Parathyroid adenoma (tissue), 2 donors: ENCODE data around the gene FSD1L.

ENCODE experiments used
- H2AFZ ChIP-seq: fragments of 300-600 bp; sonication (generic); one replicate; pipeline ENCODE4 v1.7.0; 2017; ENCODE audit warnings: antibody characterized with exemption, mild to moderate bottlenecking
- H3K27ac ChIP-seq: fragments of 300-600 bp; sonication (generic); one replicate; pipeline ENCODE4 v1.7.0; 2017
- H3K27me3 ChIP-seq: fragments of 300-600 bp; sonication (generic); one replicate; pipeline ENCODE4 v1.7.0; 2017; ENCODE audit warnings: low read length; ENCODE audit not compliant: control insufficient read depth, insufficient read depth
- H3K36me3 ChIP-seq: fragments of 300-600 bp; sonication (generic); one replicate; pipeline ENCODE4 v1.7.0; 2017; ENCODE audit warnings: low read length; ENCODE audit not compliant: control insufficient read depth, insufficient read depth
- H3K4me1 ChIP-seq: fragments of 300-600 bp; sonication (generic); one replicate; pipeline ENCODE4 v1.7.0; 2017; ENCODE audit warnings: control low read depth
- H3K4me2 ChIP-seq: fragments of 300-600 bp; sonication (generic); one replicate; pipeline ENCODE4 v1.7.0; 2017; ENCODE audit warnings: low read length
- H3K4me3 ChIP-seq: fragments of 300-600 bp; sonication (generic); one replicate; pipeline ENCODE4 v1.7.0; 2017; ENCODE audit warnings: low read depth, low read length
- H3K79me2 ChIP-seq: fragments of 300-600 bp; sonication (generic); one replicate; pipeline ENCODE4 v1.7.0; 2017; ENCODE audit warnings: control low read depth
- H3K9ac ChIP-seq: fragments of 300-600 bp; sonication (generic); one replicate; pipeline ENCODE4 v1.7.0; 2017; ENCODE audit warnings: mild to moderate bottlenecking
- H3K9me3 ChIP-seq: fragments of 300-600 bp; sonication (generic); one replicate; pipeline ENCODE4 v1.7.0; 2017; ENCODE audit warnings: low read length; ENCODE audit not compliant: control insufficient read depth
- CTCF ChIP-seq: fragments of 300-600 bp; sonication (generic); IDR thresholded peaks from one replicate; pipeline ENCODE4 v1.7.0; 2017; ENCODE audit warnings: antibody characterized with exemption, mild to moderate bottlenecking
- donor health status: primary hyperparathyroidism.

FSD1L gene

GRCh38 chr9:105447814-105448812 lies at the start of gene FSD1L:
TSS of gene FSD1L (plus strand) at chr9:105448034. CDS start at chr9:105448221, 187 bp downstream.
- peaks cover 5% of the 10 kb centered on the region for H3K79me2 ChIP-seq
- peaks cover 2% of the 10 kb centered on the region for H3K4me1 ChIP-seq
- no peak within 1 kb of the TSS for H3K27ac ChIP-seq
- no peak for TF ChIP-seq CTCF
- no peak within 1 kb of the TSS for H3K9ac ChIP-seq
- no peaks in the 10 kb centered on the region for H3K9me3 ChIP-seq
- no peaks in the 10 kb centered on the region for H3K27me3 ChIP-seq
- H2AFZ ChIP-seq, result peak within 1 kb of the TSS; percentile 81
- no peaks in the 10 kb centered on the region for H3K36me3 ChIP-seq
- peak within 1 kb of the TSS; percentile 73 for H3K4me3 ChIP-seq
- H3K4me2 ChIP-seq, result peak within 1 kb of the TSS; percentile 91

GRCh38 chr9:105399117-105399516 lies 48.7 kb upstream of the FSD1L start:
- no peak overlapping the region for H2AFZ ChIP-seq
- no peaks in the 10 kb centered on the region for H3K36me3 ChIP-seq
- H3K9ac ChIP-seq, result no peak overlapping the region
- H3K27ac ChIP-seq, result no peak overlapping the region
- no peak overlapping the region for H3K4me2 ChIP-seq
- no peak for TF ChIP-seq CTCF
- no peak overlapping the region for H3K4me3 ChIP-seq
- H3K27me3 ChIP-seq, result no peaks in the 10 kb centered on the region
- H3K4me1 ChIP-seq, result no peaks in the 10 kb centered on the region
- no peaks in the 10 kb centered on the region for H3K79me2 ChIP-seq
- no peaks in the 10 kb centered on the region for H3K9me3 ChIP-seq

GRCh38 chr9:105401651-105402050 lies 46.2 kb upstream of the FSD1L start:
- no peaks in the 10 kb centered on the region for H3K36me3 ChIP-seq
- H3K4me3 ChIP-seq, result no peak overlapping the region
- H3K4me1 ChIP-seq, result no peaks in the 10 kb centered on the region
- H3K4me2 ChIP-seq, result no peak overlapping the region
- no peak overlapping the region for H3K27ac ChIP-seq
- H3K9me3 ChIP-seq, result no peaks in the 10 kb centered on the region
- H3K27me3 ChIP-seq, result no peaks in the 10 kb centered on the region
- H3K9ac ChIP-seq, result no peak overlapping the region
- H2AFZ ChIP-seq, result no peak overlapping the region
- no peak for TF ChIP-seq CTCF
- H3K79me2 ChIP-seq, result no peaks in the 10 kb centered on the region

GRCh38 chr9:105403552-105404248 lies 44.1 kb upstream of the FSD1L start:
- H2AFZ ChIP-seq, result no peak overlapping the region
- no peaks in the 10 kb centered on the region for H3K79me2 ChIP-seq
- no peaks in the 10 kb centered on the region for H3K27me3 ChIP-seq
- no peak overlapping the region for H3K27ac ChIP-seq
- no peak for TF ChIP-seq CTCF
- no peaks in the 10 kb centered on the region for H3K9me3 ChIP-seq
- H3K9ac ChIP-seq, result no peak overlapping the region
- no peak overlapping the region for H3K4me2 ChIP-seq
- H3K4me1 ChIP-seq, result no peaks in the 10 kb centered on the region
- H3K4me3 ChIP-seq, result no peak overlapping the region
- H3K36me3 ChIP-seq, result no peaks in the 10 kb centered on the region
